SK-N-DZ (cell line): ENCODE data around the gene SRCAP. TPM values are rescaled to one million over a fixed set of nuclear protein-coding genes. Genes with fewer than 3 reads are reported as not detected.

ENCODE experiments used
- DNase-seq: peaks from one replicate; pipeline ENCODE4 v3.0.0-alpha.2; 2015; ENCODE audit warnings: low spot score
- polyA plus RNA-seq, 2 experiments: library from polyadenylated mRNA; depleted of rRNA; stranded (reverse); fragments of >200 nt; gene quantifications; 2 replicates each; pipeline ENCODE4 v1.2.3, GENCODE V29; 2014

The SRCAP gene
- polyA plus RNA-seq (2014; cell fraction: cytosol; rRNA removed): 1.5 and 2.9 TPM in 2 replicates
- 3.0 and 9.9 TPM in 2 replicates for polyA plus RNA-seq (2014; cell fraction: nucleus; rRNA removed)

- DNase-seq: peak; percentile 83
Measured at GRCh38 chr16:30698816-30699614, at the start of gene SRCAP. Gene SRCAP (plus strand): TSS chr16:30699171. CDS start chr16:30700825, 1,654 bp downstream.

- DNase-seq: no peak
Measured at GRCh38 chr16:30649725-30650368, 49.1 kb upstream of the SRCAP start.

DNA sequence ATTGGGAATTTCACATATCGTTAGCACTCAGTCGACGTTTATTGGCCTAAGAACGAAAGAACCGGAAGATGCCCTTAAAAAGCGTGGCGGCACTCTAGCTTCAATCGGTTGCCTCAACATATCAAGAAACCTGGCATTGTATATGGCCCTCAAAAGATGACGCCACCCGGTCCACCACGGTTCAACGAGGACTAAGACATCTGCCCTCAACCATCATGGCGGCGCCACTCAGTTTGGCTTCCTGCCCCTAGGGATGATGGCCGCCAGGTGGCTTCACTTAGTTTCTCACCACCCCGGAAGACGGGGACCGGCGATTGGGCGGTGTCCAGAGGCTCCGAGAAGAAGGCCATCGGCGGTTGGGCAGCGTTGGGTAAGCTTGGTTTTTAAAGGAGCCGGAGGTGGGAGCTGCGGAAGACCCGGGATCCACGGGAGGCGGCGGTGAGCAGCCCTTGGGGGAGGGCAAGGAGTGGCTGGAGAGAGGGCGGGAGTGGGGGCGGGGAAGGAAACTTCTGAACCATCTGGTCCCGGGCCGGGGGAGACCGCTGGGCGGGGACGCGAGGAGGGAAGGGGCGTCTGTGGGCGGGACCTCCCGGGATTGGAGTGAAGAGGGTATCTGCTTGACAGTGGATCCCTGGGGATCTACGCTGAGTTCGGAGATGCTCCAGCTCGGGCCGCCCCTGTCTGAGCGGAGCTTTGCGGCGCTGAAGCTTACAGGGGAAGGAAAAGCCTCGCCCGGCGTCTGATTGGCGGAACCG, 48.4 kb upstream of the SRCAP start, which contains the start of gene PRR14:
PRR14 (plus strand) TSS at position 592 of the 755 bp plus-strand sequence. CDS start 686 bp downstream, outside the sequence.
- DNase-seq: peak; percentile 100

DNA sequence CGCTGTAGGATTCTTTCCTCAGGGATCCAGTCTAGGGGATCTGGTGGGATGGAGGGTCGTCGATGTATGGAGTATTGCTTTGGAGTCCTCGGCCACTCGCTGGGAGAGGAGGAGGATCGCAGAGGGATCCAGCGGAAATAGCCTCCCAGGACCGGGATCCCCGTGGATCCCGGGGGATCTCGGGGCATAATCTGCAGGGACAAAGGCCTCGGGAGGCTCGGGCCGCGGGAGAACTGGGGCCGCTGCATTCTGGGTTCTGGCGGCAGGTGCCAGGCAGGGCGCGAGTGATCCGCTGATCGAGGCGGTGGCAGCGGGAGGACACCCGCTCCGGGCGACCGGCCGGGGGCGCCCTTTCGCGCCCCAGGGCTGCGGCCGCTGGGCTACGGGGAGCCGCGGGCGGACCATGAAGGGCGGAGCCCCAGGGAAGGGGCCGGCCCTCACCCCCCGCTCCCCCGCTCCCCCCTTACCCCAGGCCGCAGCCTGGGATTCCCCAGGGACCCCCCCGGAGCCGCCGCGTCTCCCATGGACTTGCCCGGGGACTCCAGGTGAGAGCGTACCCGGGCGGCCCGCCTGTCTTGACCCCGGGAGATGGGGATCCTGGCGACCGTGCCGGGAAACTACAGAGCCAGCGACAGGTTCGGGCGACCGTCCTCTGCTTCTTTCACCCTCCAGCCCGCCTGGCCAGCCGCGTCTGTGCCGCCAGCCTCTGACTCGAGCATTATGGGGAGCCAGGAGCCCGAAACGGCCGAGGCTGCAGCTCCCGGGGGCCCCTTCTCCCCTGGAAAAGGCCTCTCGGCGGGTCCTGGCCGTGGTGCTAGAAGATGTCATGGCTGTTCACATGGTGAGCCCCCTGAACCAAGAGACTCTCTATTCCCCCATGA, 47.6 kb upstream of the SRCAP start:
- peak; percentile 66 for DNase-seq

GRCh38 chr16:30652005-30652296, 47.0 kb upstream of the SRCAP start:
- DNase-seq: no peak

GRCh38 chr16:30652718-30653117, 46.3 kb upstream of the SRCAP start:
- DNase-seq: no peak

DNA sequence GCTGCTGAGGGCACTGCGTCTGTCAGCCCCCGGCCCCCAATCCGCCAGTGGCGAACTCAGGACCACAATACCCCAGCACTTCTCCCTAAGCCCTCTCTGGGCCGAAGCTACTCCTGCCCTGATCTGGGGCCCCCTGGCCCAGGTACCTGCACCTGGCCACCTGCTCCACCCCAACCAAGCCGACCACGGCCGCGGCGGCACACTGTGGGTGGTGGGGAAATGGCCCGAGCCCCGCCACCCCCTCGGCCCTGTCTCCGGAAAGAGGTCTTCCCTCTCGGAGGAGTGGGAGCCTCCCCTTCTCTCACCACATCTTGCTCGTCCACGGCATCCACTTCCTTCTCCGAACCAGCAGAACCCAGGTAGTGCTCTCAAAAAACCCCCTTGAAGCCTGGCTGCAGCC, 44.1 kb upstream of the SRCAP start:
- DNase-seq: no peak

DNA sequence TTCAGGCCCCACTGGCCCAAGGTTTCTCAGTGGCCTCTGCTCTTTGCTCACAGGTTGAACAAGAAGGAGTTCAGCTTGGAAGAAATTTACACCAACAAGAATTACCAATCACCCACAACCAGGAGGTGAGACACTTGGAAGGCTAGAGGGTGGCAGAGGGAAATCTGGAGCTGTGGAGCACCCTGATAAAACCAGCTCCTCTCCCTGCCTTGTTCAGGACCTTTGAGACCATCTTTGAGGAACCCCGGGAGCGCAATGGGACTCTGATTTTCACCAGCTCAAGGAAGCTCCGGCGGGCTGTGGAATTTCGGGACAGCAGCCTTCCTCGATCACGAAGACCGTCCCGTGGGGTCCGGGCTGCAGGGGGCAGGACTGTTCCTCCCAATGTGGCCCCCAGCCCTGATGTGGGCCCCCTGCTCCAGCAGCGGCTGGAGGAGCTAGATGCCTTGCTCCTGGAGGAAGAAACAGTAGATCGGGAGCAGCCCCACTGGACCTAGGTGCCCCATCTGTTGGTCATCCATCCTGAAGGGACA, 43.1 kb upstream of the SRCAP start:
- no peak for DNase-seq

DNA sequence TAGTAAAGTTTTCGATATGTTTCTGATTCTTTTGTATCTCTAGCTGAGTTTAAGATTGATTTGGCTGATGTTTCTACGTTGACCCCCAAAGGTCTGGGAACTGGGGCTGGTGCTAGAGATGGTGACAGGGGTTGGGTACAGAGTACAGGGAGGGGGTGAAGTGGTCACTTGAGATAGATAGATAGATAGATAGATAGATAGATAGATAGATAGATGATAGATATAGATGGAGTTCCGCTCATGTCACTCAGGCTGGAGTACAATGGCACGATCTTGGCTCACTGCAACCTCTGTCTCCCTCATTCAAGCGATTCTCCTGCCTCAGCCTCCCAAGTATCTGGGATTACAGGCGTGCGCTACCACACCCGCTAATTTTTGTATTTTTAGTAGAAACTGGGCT, 42.6 kb upstream of the SRCAP start:
- no peak for DNase-seq

- DNase-seq: no peak
Measured at GRCh38 chr16:30656974-30657865, 41.8 kb upstream of the SRCAP start.

- peak; percentile 100 for DNase-seq
Measured at GRCh38 chr16:30657866-30658730, 40.9 kb upstream of the SRCAP start, which contains the start of gene FBRS. Gene FBRS (plus strand): TSS chr16:30658431. CDS start chr16:30659519, 1,088 bp downstream.

DNA sequence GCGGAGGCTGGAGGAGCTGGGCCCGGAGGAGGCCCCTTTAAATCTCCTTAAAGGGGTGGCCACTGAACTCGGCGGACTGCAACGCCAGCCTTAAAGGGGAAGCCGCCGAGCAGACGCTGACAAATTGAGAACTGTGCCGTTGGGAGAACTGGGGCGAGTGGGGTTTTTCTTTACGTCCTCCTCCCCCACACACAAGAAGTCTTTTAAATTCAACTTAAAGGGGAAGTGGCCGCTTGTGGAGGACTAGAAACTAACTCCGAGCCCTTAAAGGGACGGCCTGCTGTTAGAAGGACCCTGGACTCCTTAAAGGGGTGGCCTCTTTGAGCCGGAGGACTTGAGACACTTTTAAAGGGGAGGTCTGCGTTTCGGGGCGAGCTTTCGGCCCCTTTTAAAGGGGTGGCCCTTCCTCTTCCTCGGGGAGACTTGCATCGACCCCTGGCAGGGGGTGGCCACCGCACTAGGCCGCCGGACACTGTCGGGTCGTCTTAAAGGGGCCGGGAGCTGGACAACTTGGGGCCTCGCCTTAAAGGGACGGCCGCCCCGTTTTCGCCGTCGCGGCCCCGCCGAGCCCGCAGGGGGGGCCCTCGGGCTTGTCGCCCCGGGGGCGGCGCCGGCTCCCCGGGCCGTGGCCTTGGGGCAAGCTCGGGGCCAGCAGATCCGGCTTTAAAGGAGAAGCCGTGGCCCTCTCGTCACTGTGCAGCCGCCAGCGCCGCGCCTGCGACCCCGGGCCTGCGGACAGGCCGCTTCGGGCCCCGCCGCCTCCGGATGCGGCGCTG, 40.1 kb upstream of the SRCAP start:
- DNase-seq: peak; percentile 98

DNA sequence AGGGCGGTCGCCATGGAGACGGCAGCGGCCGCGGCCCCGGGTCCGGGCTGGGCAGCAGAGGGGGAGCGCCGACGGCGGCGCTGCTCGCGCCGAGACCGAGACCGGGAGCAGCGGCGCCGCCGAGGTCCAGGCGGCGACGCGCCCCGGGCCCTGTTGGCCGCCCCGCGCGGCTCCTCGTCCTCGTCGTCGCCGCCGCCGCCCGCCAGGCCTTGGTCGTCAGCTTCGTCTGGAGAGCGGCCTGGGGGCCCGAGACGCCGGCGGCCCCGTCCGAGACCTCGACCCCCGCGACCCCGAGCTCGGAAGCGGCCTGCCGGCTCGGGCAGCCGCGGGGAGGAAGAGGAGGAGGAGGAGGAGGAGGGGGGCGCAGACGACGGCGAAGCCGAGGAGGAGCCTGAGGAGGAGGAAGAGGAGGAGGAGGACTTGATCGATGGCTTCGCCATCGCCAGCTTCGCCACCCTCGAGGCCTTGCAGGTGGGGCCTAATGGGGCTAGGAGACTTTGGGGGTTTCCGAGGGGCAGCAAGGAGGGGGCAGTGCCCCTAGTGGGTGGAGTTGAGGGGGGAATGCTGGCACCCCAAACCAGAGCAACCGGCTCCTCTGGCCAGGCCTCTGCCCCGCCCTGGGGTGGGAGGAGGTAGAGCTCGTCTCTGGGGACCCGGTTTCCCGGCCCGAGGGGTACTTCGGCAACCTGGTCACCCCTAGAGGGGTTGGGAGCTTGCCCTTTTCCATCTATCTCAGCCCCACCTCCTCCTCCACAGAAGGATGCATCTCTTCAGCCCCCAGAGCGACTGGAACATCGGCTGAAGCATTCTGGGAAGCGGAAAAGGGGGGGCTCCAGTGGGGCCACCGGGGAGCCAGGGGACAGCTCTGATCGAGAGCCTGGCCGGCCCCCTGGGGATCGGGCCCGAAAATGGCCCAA, 39.2 kb upstream of the SRCAP start:
- no peak for DNase-seq

- no peak for DNase-seq
Measured at GRCh38 chr16:30660424-30661261, 38.3 kb upstream of the SRCAP start.

DNA sequence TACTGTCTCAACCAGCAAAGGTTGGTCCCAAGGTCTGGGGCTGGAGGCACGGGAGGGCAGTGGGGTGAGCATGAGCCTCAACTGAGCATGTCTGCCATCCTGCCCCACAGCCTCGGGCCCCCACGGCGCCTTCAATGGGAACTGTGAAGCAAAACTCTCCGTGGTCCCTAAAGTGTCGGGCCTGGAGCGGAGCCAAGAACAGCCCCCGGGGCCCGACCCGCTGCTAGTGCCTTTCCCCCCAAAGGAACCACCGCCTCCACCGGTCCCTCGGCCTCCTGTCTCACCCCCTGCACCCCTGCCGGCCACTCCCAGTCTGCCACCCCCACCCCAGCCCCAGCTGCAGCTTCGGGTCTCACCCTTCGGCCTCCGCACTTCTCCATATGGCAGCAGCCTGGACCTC, 36.5 kb upstream of the SRCAP start:
- no peak for DNase-seq

DNA sequence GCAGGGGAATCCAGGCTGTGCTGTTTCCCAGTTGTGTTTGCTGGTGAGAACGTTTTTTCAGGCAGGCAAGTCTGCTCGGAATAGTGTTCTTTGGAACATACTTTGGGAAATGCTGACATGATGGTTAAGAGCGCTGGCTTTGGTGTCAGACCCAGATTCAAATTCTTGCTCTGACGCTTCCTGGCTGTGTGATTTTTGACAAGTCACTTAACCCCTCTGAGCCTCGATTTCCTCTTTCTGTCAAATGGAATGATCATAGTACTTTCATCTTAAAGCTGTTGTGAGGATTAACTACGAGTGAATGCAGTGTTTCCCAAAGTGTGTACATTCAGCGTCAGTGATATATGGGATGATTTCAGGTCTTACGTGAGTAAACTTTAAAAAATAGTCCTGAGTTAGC, 35.9 kb upstream of the SRCAP start:
- DNase-seq: no peak
